AG04450 (cell line): Measurements from ENCODE around the gene DNAAF2. TPM values are rescaled to one million over a fixed set of nuclear protein-coding genes. Genes with fewer than 3 reads are reported as not detected.

Experiments used
- CTCF ChIA-PET: fragments of 300-600, 350-600 bp; formaldehyde crosslinking; extraction: SDS; loops from one replicate; lab custom pipeline; 2022; ENCODE audit warnings: antibody characterized with exemption, inconsistent platforms; lab: Charles Lee
- POLR2A ChIA-PET: fragments of 350-600 bp; formaldehyde crosslinking; extraction: SDS; loops from one replicate; lab custom pipeline; 2021; ENCODE audit warnings: antibody characterized with exemption, inconsistent platforms; lab: Yijun Ruan, JAX
- DNase-seq: peaks from one replicate; pipeline ENCODE4 v3.0.0-alpha.2; 2011; ENCODE audit warnings: low read depth, low spot score
- H3K27ac ChIP-seq: one replicate; pipeline ENCODE4 v1.5.1; 2012; ENCODE audit warnings: low read depth, low read length, control low read depth
- H3K27me3 ChIP-seq: one replicate; pipeline ENCODE4 v1.6.0; 2012; ENCODE audit warnings: low read length; ENCODE audit not compliant: control insufficient read depth, insufficient read depth
- H3K4me3 ChIP-seq: 2 replicates; pipeline ENCODE4 v1.5.1; 2011; ENCODE audit warnings: mild to moderate bottlenecking, low read depth, low read length, control low read depth
- H3K9me3 ChIP-seq: 2 replicates; pipeline ENCODE4 v1.5.1; 2012; ENCODE audit warnings: low read length; ENCODE audit not compliant: control insufficient read depth, insufficient read depth
- CTCF ChIP-seq: IDR thresholded peaks from 2 replicates; pipeline ENCODE4 v1.5.1; 2011; ENCODE audit warnings: low read depth, low read length, control low read depth, inconsistent platforms
- polyA plus RNA-seq: library from polyadenylated mRNA; depleted of rRNA; stranded (reverse); fragments of >200 nt; gene quantifications from 2 replicates; pipeline ENCODE4 v1.2.3, GENCODE V29; 2011

The DNAAF2 gene
- polyA plus RNA-seq, 1 experiment = 9.1 TPM

- H3K27me3 ChIP-seq = no peaks in the 10 kb centered on the region
- ChIA-PET CTCF (interaction anchor here (0.6 to 2.2 kb wide), 35 partner anchors 8 to 1041 kb away, joined by 3 to 50 read pairs (median 4); partner anchors contain the start of genes KLHDC1, KLHDC2, MGAT2 and NEMF), POLR2A (interaction anchor here (0.6 to 2.9 kb wide), 12 partner anchors 10 to 135 kb away, joined by 3 to 41 read pairs (median 5); partner anchors contain the start of genes KLHDC1, KLHDC2, LRR1 and MGAT2)
- no peaks in the 10 kb centered on the region; the same call in 1 of the 2 replicates for H3K9me3 ChIP-seq
- H3K4me3 ChIP-seq = peak overlapping the region; percentile 94
- peak overlapping the region; percentile 92 for H3K27ac ChIP-seq
- TF ChIP-seq CTCF = peak; percentile 73
- DNase-seq = peak; percentile 88
Observed at GRCh38 chr14:49633640-49634546, 1.2 kb downstream of the DNAAF2 start.

- Histone ChIP-seq H3K4me3 (no peak overlapping the region; the same call in 1 of the 2 replicates), H3K27ac (no peak overlapping the region), H3K9me3 (no peaks in the 10 kb centered on the region; the same call in 1 of the 2 replicates), H3K27me3 (no peaks in the 10 kb centered on the region)
- ChIA-PET CTCF (interaction anchor here (0.7 to 3.3 kb wide), 3 partner anchors 10 to 126 kb away, joined by 4 to 19 read pairs (median 5); partner anchors contain the start of gene DNAAF2), POLR2A (interaction anchor here (0.7 kb wide), 1 partner anchor 10 kb away, joined by 4 read pairs; no protein-coding TSS in a partner anchor)
- TF ChIP-seq CTCF = no peak
- no peak for DNase-seq
Observed at GRCh38 chr14:49623941-49624839, 10.9 kb downstream of the DNAAF2 start.

- H3K9me3 ChIP-seq = no peaks in the 10 kb centered on the region; the same call in 1 of the 2 replicates
- no peaks in the 10 kb centered on the region for H3K27me3 ChIP-seq
- no peak for TF ChIP-seq CTCF
- DNase-seq = no peak
- CTCF ChIA-PET = interaction anchor here (0.7 to 3.3 kb wide), 3 partner anchors 11 to 125 kb away, joined by 4 to 19 read pairs (median 5); partner anchors contain the start of gene DNAAF2
- peak overlapping the region; percentile 93 for H3K4me3 ChIP-seq
- no peak overlapping the region for H3K27ac ChIP-seq
- POLR2A ChIA-PET = no interaction called here
Observed at GRCh38 chr14:49623387-49623786, 11.7 kb downstream of the DNAAF2 start.

- TF ChIP-seq CTCF = no peak
- H3K27ac ChIP-seq = no peak overlapping the region
- ChIA-PET CTCF (interaction anchor here (2.6 to 3.3 kb wide), 2 partner anchors 12 kb away, joined by 17 to 19 read pairs; partner anchors contain the start of gene DNAAF2), POLR2A (interaction anchor here (2.5 kb wide), 1 partner anchor 36 kb away, joined by 21 read pairs; the partner anchor contains the start of gene RPS29)
- no peak for DNase-seq
- no peaks in the 10 kb centered on the region for H3K27me3 ChIP-seq
- H3K4me3 ChIP-seq = peak overlapping the region; percentile 93
- H3K9me3 ChIP-seq = no peaks in the 10 kb centered on the region; the same call in 1 of the 2 replicates
Observed at GRCh38 chr14:49622022-49622607, 12.9 kb downstream of the DNAAF2 start.
